Keratinocyte (primary cell): ENCODE measurements around the gene PRKAG3. TPM values are rescaled to one million over a fixed set of nuclear protein-coding genes. Genes with fewer than 3 reads are reported as not detected.

Experiments used
- DNase-seq: peaks from one replicate; pipeline ENCODE4 v3.0.0-alpha.2; 2011; ENCODE audit warnings: low read depth, missing footprints, low spot score
- FAIRE-seq: peaks from 2 replicates; lab custom pipeline; 2011; peaks lifted over from hg19 to GRCh38; lab: Jason Lieb, UNC
- H2AFZ ChIP-seq: 2 replicates; pipeline ENCODE4 v1.6.0; 2012; ENCODE audit warnings: low read length, control low read depth, inconsistent platforms; ENCODE audit not compliant: control insufficient read depth
- H3K27ac ChIP-seq: 2 replicates; pipeline ENCODE4 v1.5.1; 2011; ENCODE audit warnings: low read length; ENCODE audit not compliant: control insufficient read depth, insufficient read depth
- H3K27me3 ChIP-seq: 3 replicates; pipeline ENCODE4 v1.6.0; 2011; ENCODE audit warnings: low read length; ENCODE audit not compliant: control insufficient read depth, insufficient read depth; ENCODE audit errors: extremely low read depth
- H3K36me3 ChIP-seq, 2 experiments: 2 replicates in 1 of 2; 3 replicates in 1 of 2; pipeline ENCODE4 v1.5.1; 2011; ENCODE audit warnings: low read length in 2 of 2, mild to moderate bottlenecking in 1 of 2; ENCODE audit not compliant: control insufficient read depth in 2 of 2, insufficient read depth in 2 of 2; ENCODE audit errors: extremely low read depth in 1 of 2
- H3K4me1 ChIP-seq: 3 replicates; pipeline ENCODE4 v1.5.1; 2011; ENCODE audit warnings: low read length; ENCODE audit not compliant: control insufficient read depth, insufficient read depth; ENCODE audit errors: extremely low read depth
- H3K4me2 ChIP-seq: 3 replicates; pipeline ENCODE4 v1.6.0; 2011; ENCODE audit warnings: low read depth, low read length; ENCODE audit not compliant: control insufficient read depth, insufficient read depth; ENCODE audit errors: extremely low read depth
- H3K4me3 ChIP-seq, 3 experiments: fragments of 200-600 bp in 1 of 3; sonication (generic) in 1 of 3; 2 replicates in 2 of 3; 3 replicates in 1 of 3; pipeline ENCODE4 v1.5.1; 2011 to 2016; ENCODE audit warnings: low read length in 3 of 3, mild to moderate bottlenecking in 3 of 3, control low read depth in 2 of 3, inconsistent platforms in 1 of 3, low read depth in 1 of 3, mixed read lengths in 1 of 3, mixed run types in 1 of 3, moderate library complexity in 1 of 3; ENCODE audit not compliant: control insufficient read depth in 2 of 3, insufficient read depth in 2 of 3; ENCODE audit errors: extremely low read depth in 1 of 3
- H3K79me2 ChIP-seq: 2 replicates; pipeline ENCODE4 v1.6.0; 2012; ENCODE audit warnings: low read length; ENCODE audit not compliant: control insufficient read depth, insufficient read depth
- H3K9ac ChIP-seq: 3 replicates; pipeline ENCODE4 v1.6.0; 2011; ENCODE audit warnings: low read length; ENCODE audit not compliant: control insufficient read depth, insufficient read depth; ENCODE audit errors: extremely low read depth
- H3K9me1 ChIP-seq: 3 replicates; pipeline ENCODE4 v1.6.0; 2011; ENCODE audit warnings: low read length; ENCODE audit not compliant: control insufficient read depth, insufficient read depth; ENCODE audit errors: extremely low read depth
- H3K9me3 ChIP-seq: 2 replicates; pipeline ENCODE4 v1.5.1; 2012; ENCODE audit warnings: low read depth, low read length; ENCODE audit not compliant: control insufficient read depth
- H4K20me1 ChIP-seq: 3 replicates; pipeline ENCODE4 v1.6.0; 2011; ENCODE audit warnings: low read length; ENCODE audit not compliant: control insufficient read depth, insufficient read depth; ENCODE audit errors: extremely low read depth
- EZH2 ChIP-seq: IDR thresholded peaks from one replicate; pipeline ENCODE4 v1.6.1; 2012; ENCODE audit warnings: inconsistent platforms, mild to moderate bottlenecking, low read length, moderate library complexity
- dilution Hi-C: fragments of 300-500 bp; cut with MboI; formaldehyde crosslinking; loops from one replicate; pipeline ENCODE4 v1.7.0; 2020; ENCODE audit warnings: low sequenced_read_pairs; ENCODE audit not compliant: extremely low pct_ligation_motif_present
- polyA plus RNA-seq, 5 experiments: library from polyadenylated mRNA; depleted of rRNA in 3 of 5; stranded (reverse) in 3 of 5; stranded (forward) in 1 of 5; unstranded in 1 of 5; fragments of >200 nt; gene quantifications; 1 replicate in 1 of 5; 2 replicates in 3 of 5; 3 replicates in 1 of 5; pipeline versions ENCODE4 v1.2.1 to v1.2.3, GENCODE V29; 2011 to 2012; ENCODE audit warnings: missing spikeins in 2 of 5, low read depth in 1 of 5, low replicate concordance in 1 of 5
- TF ChIP-seq, protein P1 (sequence below), 3 experiments: IDR thresholded peaks in 1 of 3; conservative IDR thresholded peaks in 1 of 3; optimal IDR thresholded peaks in 1 of 3; 2 replicates in 2 of 3; 3 replicates in 1 of 3; pipeline versions ENCODE3 to v1.5.1; 2011; ENCODE audit warnings: low read length in 3 of 3, mild to moderate bottlenecking in 3 of 3, moderate library complexity in 2 of 3, control low read depth in 1 of 3, inconsistent platforms in 1 of 3; ENCODE audit not compliant: insufficient read depth in 2 of 3; ENCODE audit errors: extremely low read depth in 1 of 3

PRKAG3 gene
- polyA plus RNA-seq, 1 donor (not counting 4 experiments of a cell fraction or from before 2014, with no cell fraction given) = not detected

DNA sequence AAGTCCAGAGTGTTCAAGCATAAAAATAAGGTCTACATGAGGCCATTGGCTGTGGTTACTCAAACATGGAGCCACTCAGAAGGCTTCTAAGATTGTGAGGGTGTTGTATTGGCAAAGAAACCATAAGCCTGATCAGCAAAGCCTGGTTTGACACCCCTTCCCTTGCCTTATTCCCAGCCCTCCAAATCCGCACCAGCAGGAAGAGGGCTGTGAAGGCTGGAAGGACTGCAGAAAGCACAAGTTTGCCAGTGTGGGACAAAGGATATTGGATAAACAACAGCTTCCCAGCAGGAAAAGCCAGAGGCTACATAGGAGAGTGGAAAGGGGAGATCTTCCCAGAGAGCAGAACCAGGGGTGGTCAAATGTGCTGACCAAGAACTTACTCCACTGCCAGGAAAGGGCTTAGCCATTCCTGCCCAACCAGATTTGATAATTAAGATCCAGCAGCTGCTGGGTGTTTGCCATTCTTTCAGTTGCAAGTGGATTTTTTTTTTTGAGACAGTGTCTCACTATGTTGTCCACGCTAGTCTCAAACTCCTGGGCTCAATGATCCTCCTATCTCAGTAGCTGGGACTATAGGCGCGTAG is 1.5 kb upstream of the PRKAG3 start:
- Histone ChIP-seq H3K27me3 (peaks cover 30% of the 10 kb centered on the region), H3K9me3 (no peaks in the 10 kb centered on the region), H2AFZ (no peak overlapping the region), H3K79me2 (no peaks in the 10 kb centered on the region), H3K4me3 (no peak overlapping the region), H3K36me3 (no peaks in the 10 kb centered on the region), H4K20me1 (no peaks in the 10 kb centered on the region), H3K4me2 (no peak overlapping the region), H3K9ac (no peak overlapping the region), H3K27ac (no peak overlapping the region), H3K9me1 (no peaks in the 10 kb centered on the region), H3K4me1 (peaks cover 4% of the 10 kb centered on the region)
- FAIRE-seq = no peak
- dilution Hi-C loops = no loop called here
- DNase-seq = no peak
- TF ChIP-seq EZH2 = no peak
- TF ChIP-seq, protein P1, sequence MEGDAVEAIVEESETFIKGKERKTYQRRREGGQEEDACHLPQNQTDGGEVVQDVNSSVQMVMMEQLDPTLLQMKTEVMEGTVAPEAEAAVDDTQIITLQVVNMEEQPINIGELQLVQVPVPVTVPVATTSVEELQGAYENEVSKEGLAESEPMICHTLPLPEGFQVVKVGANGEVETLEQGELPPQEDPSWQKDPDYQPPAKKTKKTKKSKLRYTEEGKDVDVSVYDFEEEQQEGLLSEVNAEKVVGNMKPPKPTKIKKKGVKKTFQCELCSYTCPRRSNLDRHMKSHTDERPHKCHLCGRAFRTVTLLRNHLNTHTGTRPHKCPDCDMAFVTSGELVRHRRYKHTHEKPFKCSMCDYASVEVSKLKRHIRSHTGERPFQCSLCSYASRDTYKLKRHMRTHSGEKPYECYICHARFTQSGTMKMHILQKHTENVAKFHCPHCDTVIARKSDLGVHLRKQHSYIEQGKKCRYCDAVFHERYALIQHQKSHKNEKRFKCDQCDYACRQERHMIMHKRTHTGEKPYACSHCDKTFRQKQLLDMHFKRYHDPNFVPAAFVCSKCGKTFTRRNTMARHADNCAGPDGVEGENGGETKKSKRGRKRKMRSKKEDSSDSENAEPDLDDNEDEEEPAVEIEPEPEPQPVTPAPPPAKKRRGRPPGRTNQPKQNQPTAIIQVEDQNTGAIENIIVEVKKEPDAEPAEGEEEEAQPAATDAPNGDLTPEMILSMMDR (optimal IDR thresholded peaks at IDR 0.05 in 1 of 3, IDR thresholded peaks at IDR 0.05 in 1 of 3, conservative IDR thresholded peaks at IDR 0.05 in 1 of 3; ENCODE audit: extremely low read depth in 1 of 3, insufficient read depth in 2 of 3, low read length in 3 of 3) = no peak

DNA sequence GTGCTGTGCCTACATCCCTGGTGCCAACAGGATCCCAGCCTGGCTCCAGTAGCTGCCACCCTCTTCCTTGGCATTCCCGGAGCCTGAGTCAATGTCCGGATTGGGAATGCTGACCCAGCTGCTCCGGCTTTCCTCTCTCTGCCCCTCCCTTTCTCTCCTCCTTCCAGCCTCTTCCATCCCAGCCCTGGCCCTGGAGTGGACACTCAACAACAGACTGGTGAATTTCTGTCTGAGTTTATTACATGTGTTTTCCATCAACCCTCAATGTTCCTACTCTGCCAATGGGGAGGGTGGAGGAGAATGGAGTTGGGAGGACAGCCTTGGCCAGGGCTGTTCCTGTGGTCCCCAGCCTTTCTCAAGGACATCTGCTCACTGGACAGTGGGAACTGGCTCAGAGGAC is 917 bp upstream of the PRKAG3 start:
- Histone ChIP-seq H3K9ac (no peak overlapping the region), H3K4me3 (no peak overlapping the region), H3K36me3 (no peaks in the 10 kb centered on the region), H3K4me2 (no peak overlapping the region), H3K79me2 (no peaks in the 10 kb centered on the region), H3K9me3 (no peaks in the 10 kb centered on the region), H3K9me1 (no peaks in the 10 kb centered on the region), H3K27ac (no peak overlapping the region), H2AFZ (no peak overlapping the region), H4K20me1 (no peaks in the 10 kb centered on the region), H3K4me1 (peaks cover 4% of the 10 kb centered on the region), H3K27me3 (peaks cover 30% of the 10 kb centered on the region)
- no peak for DNase-seq
- dilution Hi-C loops = no loop called here
- FAIRE-seq = no peak
- TF ChIP-seq, protein P1 (optimal IDR thresholded peaks at IDR 0.05 in 1 of 3, IDR thresholded peaks at IDR 0.05 in 1 of 3, conservative IDR thresholded peaks at IDR 0.05 in 1 of 3; ENCODE audit: extremely low read depth in 1 of 3, insufficient read depth in 2 of 3, low read length in 3 of 3) = no peak
- no peak for TF ChIP-seq EZH2
